Transverse colon (tissue), 4 donors: ENCODE measurements around the gene MPZL3. TPM values are rescaled to one million over a fixed set of nuclear protein-coding genes. Genes with fewer than 3 reads are reported as not detected.

Experiments
- DNase-seq: peaks from one replicate; pipeline ENCODE4 v3.0.0-alpha.2; 2019
- H3K27ac ChIP-seq, 4 donors: fragments of 200-600 bp; sonication (generic); 2 replicates each; pipeline ENCODE4 v1.5.1; 2016 to 2018; ENCODE audit warnings: inconsistent platforms in 4 of 4
- H3K27me3 ChIP-seq: fragments of 200-600 bp; sonication (generic); 2 replicates; pipeline ENCODE4 v1.5.1; 2017; ENCODE audit warnings: inconsistent platforms
- H3K36me3 ChIP-seq, 4 donors: fragments of 200-600 bp; sonication (generic); 2 replicates each; pipeline ENCODE4 v1.5.1; 2017 to 2019; ENCODE audit warnings: inconsistent platforms in 4 of 4
- H3K4me1 ChIP-seq, 4 donors: fragments of 200-600 bp; sonication (generic); 2 replicates each; pipeline ENCODE4 v1.5.1; 2017 to 2020; ENCODE audit warnings: inconsistent platforms in 4 of 4
- H3K4me3 ChIP-seq, 4 donors: fragments of 200-600 bp; sonication (generic); 1 replicate in 1 of 4; 2 replicates in 3 of 4; pipeline versions ENCODE4 v1.5.1 to v1.6.1; 2017 to 2019; ENCODE audit warnings: inconsistent platforms in 4 of 4
- H3K9me3 ChIP-seq, 2 donors: fragments of 200-600 bp; sonication (generic); 2 replicates each; pipeline ENCODE4 v1.5.1; 2017 to 2019; ENCODE audit warnings: inconsistent platforms in 2 of 2
- CTCF ChIP-seq, 5 experiments: fragments of 200-600 bp in 3 of 5; fragments of 450-650 bp in 2 of 5; sonication (generic) in 3 of 5; IDR thresholded peaks; 1 replicate in 2 of 5; 2 replicates in 3 of 5; pipeline ENCODE4 v1.5.1; 2016 to 2017; ENCODE audit warnings: antibody characterized with exemption in 5 of 5, inconsistent platforms in 3 of 5, mild to moderate bottlenecking in 2 of 5, moderate library complexity in 1 of 5
- EP300 ChIP-seq: sonication (generic); formaldehyde crosslinking; IDR thresholded peaks from one replicate; pipeline ENCODE4 v1.6.1; 2017; ENCODE audit warnings: antibody characterized with exemption, low read depth
- POLR2A ChIP-seq: fragments of 450-650 bp; IDR thresholded peaks from one replicate; pipeline ENCODE4 v1.6.1; 2016; ENCODE audit warnings: antibody characterized with exemption, mild to moderate bottlenecking, moderate library complexity
- POLR2AphosphoS5 ChIP-seq, 3 donors: sonication (generic); formaldehyde crosslinking; IDR thresholded peaks; one replicate each; pipeline ENCODE4 v1.6.1; 2016; ENCODE audit warnings: antibody characterized with exemption in 3 of 3
- WGBS, 2 donors: methylation state at CpG; one replicate each; pipeline ENCODE4 v1.1.5; 2018; ENCODE audit warnings: low coverage in 1 of 2; 5-methylcytosine and 5-hydroxymethylcytosine counted together
- in situ Hi-C, 4 donors: fragments of 200-750 bp; cut with MboI; loops; one replicate each; pipeline versions ENCODE4 v1.15.0 to v1.15.1; 2017; ENCODE audit warnings: low sequenced_read_pairs in 3 of 4, low pct_ligation_motif_present in 1 of 4, low pct_unique_long_range_greater_than_20kb in 1 of 4
- intact Hi-C: fragments of 100-400 bp; cut with DNase I; formaldehyde crosslinking; loops from one replicate; pipeline ENCODE4 v1.15.1; 2023; ENCODE audit warnings: low total_unique reads
- total RNA-seq, 4 donors: library from RNA; depleted of rRNA; stranded (reverse); fragments of >200 nt; gene quantifications; one replicate each; pipeline ENCODE4 v1.1.0, GENCODE V29; 2016

MPZL3 gene
- total RNA-seq, 4 donors from 2014 or later: 2.4 to 15.2 (median 8.2) TPM

GRCh38 chr11:118258410-118258809 lies 6.2 kb upstream of the MPZL3 start:
- 0% methylated on average over 1 of the region's 1 CpG for WGBS, 2 donors
- H3K27ac ChIP-seq: no peak overlapping the region
- H3K27me3 ChIP-seq: peaks cover 16% of the 10 kb centered on the region
- peak in 2 of 5 experiments; percentile 11 to 18 for TF ChIP-seq CTCF (IDR thresholded peaks at IDR 0.05)
- TF ChIP-seq POLR2A: no peak
- DNase-seq: no peak
- H3K4me3 ChIP-seq: no peak overlapping the region
- peaks cover 0 to 16% (median 0%) of the 10 kb centered on the region in 4 donors for H3K36me3 ChIP-seq
- intact Hi-C loops (no loop called here), in situ Hi-C loops (no loop called here)
- peaks cover 0 to 18% (median 16%) of the 10 kb centered on the region in 4 donors for H3K4me1 ChIP-seq
- no peaks in the 10 kb centered on the region for H3K9me3 ChIP-seq

- in situ Hi-C loops: no loop called here
Observed at GRCh38 chr11:118252688-118253087, 523 bp upstream of the MPZL3 start.

GRCh38 chr11:118247041-118247440 lies 5.1 kb downstream of the MPZL3 start:
- intact Hi-C loops: no loop called here
- Histone ChIP-seq H3K36me3 (no peaks in the 10 kb centered on the region), H3K27ac (peak overlapping the region in 2 of 4 donors; percentile 8 to 20), H3K9me3 (no peaks in the 10 kb centered on the region), H3K27me3 (no peaks in the 10 kb centered on the region), H3K4me3 (no peak overlapping the region), H3K4me1 (peaks cover 0 to 20% (median 3%) of the 10 kb centered on the region in 4 donors)
- no peak for TF ChIP-seq EP300
- no peak for TF ChIP-seq POLR2A
- DNase-seq: no peak
- in situ Hi-C loops: no loop called here
- 65% methylated on average over 1 of the region's 1 CpG; no CpG with 5 or more reads in 1 of the 2 donors for WGBS, 2 donors

More at GRCh38 chr11:118252688-118253087, 523 bp upstream of the MPZL3 start:
- DNase-seq: no peak
- intact Hi-C loops: no loop called here
- Histone ChIP-seq H3K9me3 (no peaks in the 10 kb centered on the region), H3K36me3 (peaks cover 0 to 8% (median 0%) of the 10 kb centered on the region in 4 donors), H3K4me1 (peaks cover 0 to 23% (median 8%) of the 10 kb centered on the region in 4 donors), H3K27me3 (peaks cover 3% of the 10 kb centered on the region), H3K4me3 (peak overlapping the region in 2 of 4 donors; percentile 52 to 70), H3K27ac (peak overlapping the region; percentile 84 to 89 (median 86))
- TF ChIP-seq EP300 (no peak), POLR2AphosphoS5 (IDR thresholded peaks at IDR 0.05) (no peak), POLR2A (no peak), CTCF (IDR thresholded peaks at IDR 0.05) (no peak)
- WGBS, 2 donors: 51 to 61% methylated on average over 3 of the region's 3 CpGs

DNA sequence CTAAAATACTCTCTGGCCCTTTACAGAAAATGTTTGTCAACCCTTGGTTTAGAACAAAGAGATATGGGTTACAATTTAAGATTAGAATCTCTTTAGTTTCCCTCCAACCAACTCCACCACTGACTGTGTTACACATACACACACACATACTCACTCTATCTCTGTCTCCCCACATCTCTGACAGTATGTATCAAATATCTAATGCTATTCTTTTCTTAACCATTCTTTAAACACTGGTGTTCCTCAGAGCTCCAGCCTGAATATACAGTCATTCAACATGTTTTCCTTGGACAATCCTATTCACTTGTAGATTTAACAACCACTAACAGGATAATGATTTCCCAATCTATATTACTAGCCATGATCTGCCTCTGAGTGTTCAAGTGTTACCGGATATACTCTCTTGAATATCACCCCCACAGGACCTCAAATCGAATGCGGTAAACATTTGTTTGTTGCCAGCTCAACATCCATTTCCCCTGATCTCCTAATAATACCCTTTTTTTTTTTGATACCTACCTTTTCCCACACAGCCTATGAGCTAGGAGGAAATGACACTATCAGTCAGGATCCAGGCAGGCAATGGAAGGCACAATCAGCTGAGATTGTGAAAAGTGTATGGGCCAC lies 6.1 kb downstream of the MPZL3 start:
- Histone ChIP-seq H3K9me3 (no peaks in the 10 kb centered on the region), H3K4me3 (no peak overlapping the region), H3K27me3 (no peaks in the 10 kb centered on the region), H3K27ac (no peak overlapping the region), H3K36me3 (no peaks in the 10 kb centered on the region), H3K4me1 (peaks cover 0 to 22% (median 7%) of the 10 kb centered on the region in 4 donors)
- no peak for TF ChIP-seq CTCF (IDR thresholded peaks at IDR 0.05)
- TF ChIP-seq EP300: no peak
- TF ChIP-seq POLR2A: no peak
- no peak for TF ChIP-seq POLR2AphosphoS5 (IDR thresholded peaks at IDR 0.05)
- intact Hi-C loops: no loop called here
- WGBS, 2 donors: 83 to 91% methylated on average over 3 of the region's 3 CpGs
- DNase-seq: no peak
- in situ Hi-C loops: no loop called here
